ENCODE measurements around the gene MEG3.
A peak's percentile ranks its signal among the peaks of the same experiment; 100 is the strongest.

The MEG3 gene

GRCh38 chr14:100867631-100868315 is 41.9 kb downstream of the MEG3 start:
- no peaks in the 10 kb centered on the region for H3K4me1 ChIP-seq (ENCODE audit: control insufficient read depth, insufficient read depth, low read length, unreplicated experiment)
- peaks cover 2% of the 10 kb centered on the region for H3K79me2 ChIP-seq (ENCODE audit: control insufficient read depth, insufficient read depth, low read length, unreplicated experiment)
- H3K36me3 ChIP-seq (ENCODE audit: insufficient read depth, low read length): peaks cover 9% of the 10 kb centered on the region
- H2AFZ ChIP-seq (ENCODE audit: low read length, unreplicated experiment): no peak overlapping the region
- no peaks in the 10 kb centered on the region for H3K27me3 ChIP-seq (ENCODE audit: insufficient read depth, low read length)
- H3K27ac ChIP-seq (ENCODE audit: low read depth, low read length): no peak overlapping the region
- no peak overlapping the region for H3K4me3 ChIP-seq (ENCODE audit: low read depth, low read length)

GRCh38 chr14:100868621-100869370 is 42.9 kb downstream of the MEG3 start:
- H3K4me3 ChIP-seq (ENCODE audit: low read depth, low read length): no peak overlapping the region
- H3K27ac ChIP-seq (ENCODE audit: low read depth, low read length): no peak overlapping the region
- H3K4me1 ChIP-seq (ENCODE audit: control insufficient read depth, insufficient read depth, low read length, unreplicated experiment): no peaks in the 10 kb centered on the region
- H3K36me3 ChIP-seq (ENCODE audit: insufficient read depth, low read length): peaks cover 3% of the 10 kb centered on the region; the same call in 1 of the 2 replicates
- H3K79me2 ChIP-seq (ENCODE audit: control insufficient read depth, insufficient read depth, low read length, unreplicated experiment): peaks cover 4% of the 10 kb centered on the region
- no peaks in the 10 kb centered on the region for H3K27me3 ChIP-seq (ENCODE audit: insufficient read depth, low read length)
- H2AFZ ChIP-seq (ENCODE audit: low read length, unreplicated experiment): no peak overlapping the region

GRCh38 chr14:100871234-100872186 is 45.6 kb downstream of the MEG3 start:
- Histone ChIP-seq H3K4me3 (ENCODE audit: low read depth, low read length) (no peak overlapping the region), H3K79me2 (ENCODE audit: control insufficient read depth, insufficient read depth, low read length, unreplicated experiment) (peaks cover 15% of the 10 kb centered on the region), H3K27me3 (ENCODE audit: insufficient read depth, low read length) (no peaks in the 10 kb centered on the region), H2AFZ (ENCODE audit: low read length, unreplicated experiment) (no peak overlapping the region), H3K4me1 (ENCODE audit: control insufficient read depth, insufficient read depth, low read length, unreplicated experiment) (no peaks in the 10 kb centered on the region), H3K27ac (ENCODE audit: low read depth, low read length) (peak overlapping the region; percentile 67), H3K36me3 (ENCODE audit: insufficient read depth, low read length) (peaks cover 3% of the 10 kb centered on the region; the same call in 1 of the 2 replicates)

- Histone ChIP-seq H3K36me3 (ENCODE audit: insufficient read depth, low read length) (peaks cover 3% of the 10 kb centered on the region; the same call in 1 of the 2 replicates), H3K27me3 (ENCODE audit: insufficient read depth, low read length) (no peaks in the 10 kb centered on the region), H3K79me2 (ENCODE audit: control insufficient read depth, insufficient read depth, low read length, unreplicated experiment) (peaks cover 16% of the 10 kb centered on the region), H3K4me3 (ENCODE audit: low read depth, low read length) (no peak overlapping the region), H3K27ac (ENCODE audit: low read depth, low read length) (peak overlapping the region; percentile 67), H3K4me1 (ENCODE audit: control insufficient read depth, insufficient read depth, low read length, unreplicated experiment) (no peaks in the 10 kb centered on the region), H2AFZ (ENCODE audit: low read length, unreplicated experiment) (no peak overlapping the region)
Measured at GRCh38 chr14:100872259-100873095, 46.6 kb downstream of the MEG3 start.

- Histone ChIP-seq H3K27me3 (ENCODE audit: insufficient read depth, low read length) (no peaks in the 10 kb centered on the region), H3K27ac (ENCODE audit: low read depth, low read length) (no peak overlapping the region), H3K4me1 (ENCODE audit: control insufficient read depth, insufficient read depth, low read length, unreplicated experiment) (no peaks in the 10 kb centered on the region), H3K79me2 (ENCODE audit: control insufficient read depth, insufficient read depth, low read length, unreplicated experiment) (peaks cover 22% of the 10 kb centered on the region), H2AFZ (ENCODE audit: low read length, unreplicated experiment) (no peak overlapping the region), H3K4me3 (ENCODE audit: low read depth, low read length) (no peak overlapping the region), H3K36me3 (ENCODE audit: insufficient read depth, low read length) (peaks cover 3% of the 10 kb centered on the region; the same call in 1 of the 2 replicates)
Measured at GRCh38 chr14:100873096-100873482, 47.2 kb downstream of the MEG3 start.

GRCh38 chr14:100874051-100874410 is 48.1 kb downstream of the MEG3 start:
- H3K36me3 ChIP-seq (ENCODE audit: insufficient read depth, low read length): peaks cover 3% of the 10 kb centered on the region; the same call in 1 of the 2 replicates
- H3K4me1 ChIP-seq (ENCODE audit: control insufficient read depth, insufficient read depth, low read length, unreplicated experiment): no peaks in the 10 kb centered on the region
- peaks cover 26% of the 10 kb centered on the region for H3K79me2 ChIP-seq (ENCODE audit: control insufficient read depth, insufficient read depth, low read length, unreplicated experiment)
- no peak overlapping the region for H3K27ac ChIP-seq (ENCODE audit: low read depth, low read length)
- H3K27me3 ChIP-seq (ENCODE audit: insufficient read depth, low read length): no peaks in the 10 kb centered on the region
- no peak overlapping the region for H2AFZ ChIP-seq (ENCODE audit: low read length, unreplicated experiment)
- no peak overlapping the region for H3K4me3 ChIP-seq (ENCODE audit: low read depth, low read length)

- H3K4me3 ChIP-seq (ENCODE audit: low read depth, low read length): no peak overlapping the region
- H3K27me3 ChIP-seq (ENCODE audit: insufficient read depth, low read length): no peaks in the 10 kb centered on the region
- no peaks in the 10 kb centered on the region for H3K4me1 ChIP-seq (ENCODE audit: control insufficient read depth, insufficient read depth, low read length, unreplicated experiment)
- H2AFZ ChIP-seq (ENCODE audit: low read length, unreplicated experiment): no peak overlapping the region
- H3K36me3 ChIP-seq (ENCODE audit: insufficient read depth, low read length): peaks cover 3% of the 10 kb centered on the region; the same call in 1 of the 2 replicates
- peaks cover 26% of the 10 kb centered on the region for H3K79me2 ChIP-seq (ENCODE audit: control insufficient read depth, insufficient read depth, low read length, unreplicated experiment)
- H3K27ac ChIP-seq (ENCODE audit: low read depth, low read length): no peak overlapping the region
Measured at GRCh38 chr14:100874411-100875091, 48.6 kb downstream of the MEG3 start.

GRCh38 chr14:100875126-100875525 is 49.2 kb downstream of the MEG3 start:
- H3K4me3 ChIP-seq (ENCODE audit: low read depth, low read length): no peak overlapping the region
- H3K27ac ChIP-seq (ENCODE audit: low read depth, low read length): no peak overlapping the region
- peaks cover 3% of the 10 kb centered on the region; the same call in 1 of the 2 replicates for H3K36me3 ChIP-seq (ENCODE audit: insufficient read depth, low read length)
- no peaks in the 10 kb centered on the region for H3K4me1 ChIP-seq (ENCODE audit: control insufficient read depth, insufficient read depth, low read length, unreplicated experiment)
- H2AFZ ChIP-seq (ENCODE audit: low read length, unreplicated experiment): no peak overlapping the region
- H3K79me2 ChIP-seq (ENCODE audit: control insufficient read depth, insufficient read depth, low read length, unreplicated experiment): peaks cover 26% of the 10 kb centered on the region
- no peaks in the 10 kb centered on the region for H3K27me3 ChIP-seq (ENCODE audit: insufficient read depth, low read length)

GRCh38 chr14:100875861-100876590 is 50.1 kb downstream of the MEG3 start:
- no peak overlapping the region for H2AFZ ChIP-seq (ENCODE audit: low read length, unreplicated experiment)
- H3K4me3 ChIP-seq (ENCODE audit: low read depth, low read length): no peak overlapping the region
- peaks cover 26% of the 10 kb centered on the region for H3K79me2 ChIP-seq (ENCODE audit: control insufficient read depth, insufficient read depth, low read length, unreplicated experiment)
- peaks cover 3% of the 10 kb centered on the region; the same call in 1 of the 2 replicates for H3K36me3 ChIP-seq (ENCODE audit: insufficient read depth, low read length)
- no peaks in the 10 kb centered on the region for H3K4me1 ChIP-seq (ENCODE audit: control insufficient read depth, insufficient read depth, low read length, unreplicated experiment)
- no peaks in the 10 kb centered on the region for H3K27me3 ChIP-seq (ENCODE audit: insufficient read depth, low read length)
- no peak overlapping the region for H3K27ac ChIP-seq (ENCODE audit: low read depth, low read length)
